NCI-H524 (cell line): ENCODE data around the gene SLC35B1.
A peak's percentile ranks its signal among the peaks of the same experiment; 100 is the strongest.
"Not testable (repeated sequence)": the region's sequence is repeated elsewhere in the genome, so short reads cannot be mapped to it uniquely, and the experiment has no call there.

ENCODE experiments used
- DNase-seq, 2 experiments: peaks; one replicate each; lab custom pipeline; 2025; lab: John Stamatoyannopoulos, UW

SLC35B1 gene

DNA sequence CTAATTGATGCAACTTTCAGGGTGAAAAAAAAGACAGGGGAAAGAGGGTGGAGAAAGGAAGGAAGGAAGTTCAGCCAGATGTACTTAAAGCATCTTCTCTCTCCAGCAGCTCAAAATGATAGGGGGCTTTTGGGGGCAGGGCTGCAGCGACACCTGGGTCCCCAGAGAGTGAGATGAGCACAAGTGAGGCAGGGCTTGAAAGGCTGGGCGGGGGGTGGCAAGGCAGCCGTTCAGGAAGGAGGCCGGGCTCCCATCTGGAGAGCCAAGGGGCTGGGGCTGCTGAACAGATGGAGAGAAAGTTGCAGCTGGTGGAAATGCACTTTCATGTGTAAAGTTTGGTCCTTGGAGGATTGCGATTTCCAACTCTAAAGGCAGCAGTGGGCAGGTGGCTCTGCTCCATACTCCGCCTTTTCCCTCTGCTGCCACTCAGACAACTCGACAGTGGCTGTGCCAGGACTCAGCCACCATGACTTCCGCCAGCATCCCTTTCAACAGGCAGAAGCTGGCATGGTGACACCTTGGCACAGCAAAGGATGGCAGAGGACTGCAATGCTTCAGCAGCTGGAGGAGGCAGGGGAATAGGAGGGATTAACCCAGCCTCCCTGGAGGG is 7.7 kb downstream of the SLC35B1 start:
- peak; percentile 92 to 96 for DNase-seq

DNA sequence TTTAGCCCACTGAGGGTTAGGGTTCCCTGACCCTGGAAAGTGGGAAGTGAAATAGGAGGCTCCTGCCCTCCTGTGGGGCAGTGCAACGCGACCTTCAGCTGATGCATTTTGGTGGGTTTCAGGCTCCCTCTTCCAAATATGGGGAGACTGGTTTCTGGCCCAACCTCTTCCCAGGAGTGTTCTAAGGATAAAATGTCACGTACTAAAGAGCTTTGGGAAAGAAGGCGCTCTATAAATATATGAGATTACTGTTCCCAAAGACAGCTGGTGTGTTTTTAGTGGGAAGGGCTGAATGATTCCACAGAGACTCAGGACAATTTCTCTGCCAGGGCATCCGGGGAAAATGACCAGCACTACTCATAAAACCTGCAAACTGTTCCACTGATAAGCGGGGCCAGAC is 9.8 kb downstream of the SLC35B1 start:
- DNase-seq: peak in 1 of 2 experiments; percentile 26

DNA sequence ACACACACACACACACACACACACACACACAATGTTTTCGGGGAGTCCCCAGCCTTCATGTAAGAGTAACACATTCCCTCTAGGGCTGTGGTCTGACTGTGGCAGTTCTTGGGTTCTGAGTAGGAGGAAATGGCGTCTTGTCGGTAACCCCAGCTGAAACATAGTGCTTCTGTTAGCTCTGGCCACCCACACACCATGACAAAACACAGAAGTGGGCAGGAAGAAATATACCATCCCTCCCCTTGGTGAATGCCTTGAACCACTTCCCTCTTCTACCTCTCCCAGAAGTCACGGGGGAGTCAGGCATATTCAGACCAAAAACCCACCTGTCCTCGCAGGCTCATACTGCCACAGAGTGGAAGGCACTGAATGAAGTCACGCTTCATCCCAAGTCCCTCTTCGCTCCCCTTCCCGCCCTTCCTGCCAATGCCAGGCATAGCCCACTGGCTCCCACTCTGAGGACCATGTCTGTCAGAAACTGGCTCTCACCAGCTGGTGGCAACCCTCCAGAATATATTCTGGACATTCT is 11.5 kb downstream of the SLC35B1 start:
- DNase-seq: no peak

DNA sequence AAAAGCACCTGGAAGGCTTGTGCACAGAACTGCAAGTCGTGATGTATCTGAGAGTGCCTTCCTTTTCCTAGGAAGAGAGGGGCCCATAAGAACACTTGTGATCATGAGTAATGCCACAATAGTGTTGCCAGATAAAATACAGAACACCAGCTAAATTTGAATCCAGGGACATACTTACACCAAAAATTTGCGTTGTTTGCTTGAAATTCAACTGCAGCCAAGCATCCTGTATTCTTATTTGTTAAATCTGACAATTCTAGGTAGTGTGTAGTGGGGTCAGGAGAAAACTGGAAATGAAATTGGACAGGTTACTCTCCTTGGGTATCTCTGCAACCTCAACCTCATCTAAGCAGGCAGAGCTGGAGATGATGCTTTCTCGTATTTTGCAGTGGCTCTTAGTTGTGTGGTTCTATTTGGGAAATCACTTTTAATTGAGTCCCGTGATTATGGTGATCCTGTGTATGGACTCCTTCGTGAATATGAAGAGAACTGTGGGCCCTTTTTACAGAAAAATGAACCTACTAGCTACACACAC is 12.0 kb downstream of the SLC35B1 start:
- no peak for DNase-seq

DNA sequence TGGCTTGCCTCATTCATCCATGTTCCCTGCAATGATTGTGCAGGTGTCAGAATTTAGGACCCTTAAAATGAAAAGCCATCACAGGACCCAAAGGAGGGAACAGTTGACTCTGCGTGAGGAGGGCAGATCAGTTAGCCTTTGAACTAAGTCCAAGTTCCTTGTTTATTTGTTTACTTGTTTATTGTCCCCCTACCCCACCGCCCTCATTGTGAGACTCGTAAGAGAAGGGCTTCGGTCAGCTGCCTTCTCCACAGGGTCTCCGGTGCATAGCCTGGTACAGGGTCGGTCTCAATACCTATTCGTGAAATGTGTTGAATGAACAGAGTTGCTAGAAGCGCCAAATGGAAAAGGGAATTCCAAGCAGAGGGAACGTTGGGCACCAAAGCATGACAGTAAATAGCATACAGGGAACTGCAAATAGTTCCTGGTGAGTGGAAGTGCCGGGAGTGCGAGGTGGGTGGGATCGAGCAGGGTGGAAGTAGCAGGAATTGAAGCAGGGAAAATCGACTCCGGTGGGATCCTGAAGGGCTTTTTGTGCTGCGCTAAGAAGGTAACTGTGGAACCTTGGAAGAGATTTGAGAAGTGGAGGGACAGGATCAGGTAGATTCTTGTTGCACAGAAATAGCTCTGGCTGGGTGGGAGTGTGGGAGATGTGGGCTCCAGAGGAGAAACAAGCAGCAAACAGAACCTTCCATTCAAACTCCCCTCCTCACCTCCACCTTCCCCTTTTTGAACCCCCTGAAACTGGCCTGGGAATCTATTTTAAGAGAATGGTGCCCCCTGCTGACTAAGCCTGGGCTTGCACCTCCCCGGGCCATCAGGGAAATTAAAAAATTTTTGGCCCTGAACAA is 12.7 kb downstream of the SLC35B1 start:
- DNase-seq: peak; percentile 17 to 61

DNA sequence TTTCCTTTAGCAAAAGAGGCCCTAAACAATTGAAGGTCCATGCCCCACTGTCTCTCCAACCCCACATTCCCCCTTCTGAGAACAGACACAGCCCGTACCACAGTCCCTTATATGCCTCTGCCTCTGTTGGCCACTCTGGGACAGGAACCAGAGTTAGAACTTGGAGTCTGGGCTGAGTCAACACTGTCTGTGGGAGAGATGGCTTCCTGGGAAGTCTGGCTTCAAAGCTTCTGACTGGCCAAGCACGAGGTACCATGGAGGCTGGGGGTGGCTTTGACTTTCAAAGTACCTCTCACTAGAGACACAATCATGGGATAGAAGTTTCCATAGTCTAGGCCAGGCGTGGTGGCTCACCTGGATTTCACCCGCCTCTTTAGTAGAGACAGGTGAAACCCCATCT is 15.0 kb downstream of the SLC35B1 start:
- no peak for DNase-seq

DNA sequence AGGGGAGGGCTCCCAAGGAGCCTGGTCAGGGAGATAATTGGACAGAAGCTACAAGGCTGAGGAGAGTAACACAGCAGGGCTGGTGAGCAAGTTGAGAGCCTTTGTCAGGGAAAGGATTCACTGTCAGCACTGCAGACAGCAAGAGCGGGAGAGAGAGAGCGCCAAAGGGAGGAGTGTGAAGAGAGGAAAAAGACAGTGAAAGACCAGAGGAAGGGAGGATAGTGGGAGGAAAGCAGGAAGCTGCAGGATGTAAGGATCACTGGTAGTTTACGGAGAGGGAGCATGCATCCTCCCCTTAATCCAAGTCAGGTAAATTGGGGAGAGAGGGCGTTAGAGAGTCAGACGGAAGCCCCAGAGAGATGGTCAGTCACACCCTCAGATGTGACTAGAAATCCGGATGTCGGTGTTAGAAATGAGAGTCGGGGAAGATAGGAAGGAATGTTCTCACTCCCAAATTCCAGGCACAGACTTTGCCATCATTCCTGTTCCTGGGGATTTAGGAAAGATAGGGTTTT is 16.0 kb downstream of the SLC35B1 start:
- no peak for DNase-seq

DNA sequence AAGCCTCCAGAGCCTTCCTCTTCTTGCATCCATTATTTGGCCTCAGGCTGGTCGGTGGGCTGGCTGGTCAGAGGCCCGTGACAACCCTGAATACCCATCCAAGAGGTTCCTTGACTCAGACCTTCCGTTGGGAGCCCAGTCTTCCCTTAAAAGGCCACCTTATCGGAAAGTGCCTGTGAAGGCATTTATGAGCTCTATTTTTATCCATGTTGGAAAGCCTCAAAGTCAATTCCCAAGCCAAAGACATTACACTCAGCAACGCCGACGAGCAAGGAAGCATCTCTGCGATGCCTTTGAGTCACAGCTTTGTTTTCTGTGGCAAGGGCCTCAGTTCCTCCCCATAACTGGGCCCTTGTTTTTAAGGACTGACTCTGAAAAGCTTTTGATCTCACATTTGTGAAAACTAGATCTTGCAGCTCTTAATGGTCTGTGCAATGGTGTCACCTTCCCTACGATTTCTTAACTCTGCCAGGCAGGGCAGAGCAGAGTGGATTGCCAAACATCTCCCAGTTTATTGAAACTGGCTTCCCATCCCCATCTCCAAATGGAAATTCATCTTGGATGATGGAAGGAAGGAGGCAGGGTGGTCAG is 16.6 kb downstream of the SLC35B1 start:
- DNase-seq: no peak

DNA sequence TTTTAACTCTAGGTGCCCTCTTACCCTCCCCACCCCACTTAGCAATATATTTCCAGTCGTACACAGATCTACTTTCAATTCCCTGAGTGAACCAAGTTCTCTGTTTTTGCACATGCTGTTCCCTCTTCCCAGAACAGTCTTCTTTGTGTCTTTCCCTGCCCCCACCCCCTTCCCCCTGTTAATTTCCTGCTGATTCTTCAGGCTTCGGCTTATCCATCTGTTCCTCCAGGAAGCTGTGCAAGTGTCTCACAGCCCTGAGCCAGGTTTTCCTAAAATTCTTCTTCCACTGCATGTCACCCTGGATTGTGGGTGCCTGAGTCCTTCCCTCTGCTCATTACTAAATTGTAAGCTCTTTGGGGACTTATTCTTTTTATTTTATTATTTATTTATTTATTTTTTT is 17.5 kb downstream of the SLC35B1 start:
- peak; percentile 27 to 60 for DNase-seq

DNA sequence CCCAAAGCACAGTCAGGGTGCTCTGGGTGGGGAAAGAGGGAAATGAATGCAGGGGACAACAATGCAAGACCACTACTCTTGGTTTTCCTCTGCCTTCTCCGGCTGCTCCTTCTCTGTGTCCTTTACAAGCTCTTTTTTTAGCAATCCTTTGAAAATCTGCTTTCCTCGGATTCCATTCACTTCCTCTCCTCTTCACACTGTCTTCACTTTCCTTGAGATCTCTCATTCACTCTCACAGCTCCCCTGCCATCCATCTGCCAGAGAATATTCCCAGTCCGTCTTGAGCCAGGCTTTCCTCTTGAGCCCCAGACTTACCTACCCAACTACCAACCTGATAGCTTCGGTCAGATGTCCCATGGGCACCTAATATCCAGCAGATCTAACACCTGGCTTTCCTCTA is 18.9 kb downstream of the SLC35B1 start:
- DNase-seq: no peak

DNA sequence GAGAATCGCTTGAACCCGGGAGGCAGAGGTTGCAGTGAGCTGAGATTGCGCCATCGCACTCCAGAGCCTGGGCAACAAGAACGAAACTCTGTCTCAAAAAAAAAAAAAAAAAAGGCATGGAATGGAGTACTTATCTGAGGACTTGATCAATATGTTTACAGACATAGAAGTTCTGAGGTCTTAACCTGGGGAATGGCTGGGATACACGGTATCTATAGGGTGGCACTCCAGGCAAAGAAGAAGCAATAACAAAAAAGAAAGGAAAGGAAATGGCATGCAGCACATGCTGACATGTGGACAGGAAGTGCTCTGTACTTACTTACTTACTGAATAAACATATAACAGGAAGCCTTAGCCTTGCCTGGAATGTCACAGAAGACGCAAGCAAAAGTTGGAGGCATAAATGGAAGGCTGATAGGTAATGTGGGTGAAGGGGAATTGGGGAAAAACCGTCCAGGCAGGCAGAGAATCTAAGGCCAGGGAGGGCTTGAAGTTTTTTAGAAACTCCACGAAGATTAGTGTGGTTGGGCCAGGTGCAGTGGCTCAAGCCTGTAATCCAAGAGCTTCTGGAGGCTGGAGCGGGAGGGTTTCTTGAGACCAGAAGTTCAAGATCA is 19.8 kb downstream of the SLC35B1 start:
- no peak for DNase-seq

DNA sequence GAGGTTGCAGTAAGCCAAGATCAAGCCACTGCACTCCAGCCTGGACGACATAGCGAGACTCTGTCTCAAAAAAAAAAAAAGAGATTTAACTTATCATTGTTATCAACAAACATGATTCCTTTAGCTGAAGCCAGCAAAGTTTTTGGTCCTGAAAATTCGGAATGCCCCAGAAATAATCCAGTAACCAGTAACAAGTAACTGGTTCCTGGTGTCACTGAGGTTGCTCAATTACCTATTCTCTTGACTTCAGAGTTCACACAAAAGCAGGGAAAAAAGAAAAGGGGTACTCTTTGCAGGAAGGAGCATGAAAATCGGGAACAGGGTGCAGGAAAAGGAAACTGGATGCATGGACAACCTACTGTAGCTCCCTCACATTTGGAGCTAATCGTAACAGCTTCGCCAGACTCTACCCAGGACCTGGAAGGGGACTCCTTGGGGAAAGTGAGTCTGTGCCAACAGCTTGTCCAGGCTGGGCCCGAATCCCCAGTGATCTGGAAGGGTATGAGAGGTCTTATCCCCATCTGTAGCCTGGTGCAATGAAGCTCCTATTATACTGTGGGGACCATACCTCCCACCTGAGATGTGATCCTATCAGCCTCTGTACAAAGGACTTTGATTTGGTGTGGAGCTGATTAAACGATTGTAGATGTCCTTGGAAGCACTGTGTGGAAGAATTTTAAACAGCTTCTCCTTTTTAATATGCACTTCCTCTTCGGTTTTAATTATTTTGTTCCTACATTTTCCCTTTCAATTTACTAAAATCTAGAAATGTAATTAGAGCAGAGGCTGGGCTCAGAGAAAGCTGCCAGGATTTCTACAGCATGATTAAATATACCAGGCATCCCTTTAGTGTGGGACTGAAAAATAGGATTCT is 26.4 kb downstream of the SLC35B1 start:
- DNase-seq: peak; percentile 4 to 25

DNA sequence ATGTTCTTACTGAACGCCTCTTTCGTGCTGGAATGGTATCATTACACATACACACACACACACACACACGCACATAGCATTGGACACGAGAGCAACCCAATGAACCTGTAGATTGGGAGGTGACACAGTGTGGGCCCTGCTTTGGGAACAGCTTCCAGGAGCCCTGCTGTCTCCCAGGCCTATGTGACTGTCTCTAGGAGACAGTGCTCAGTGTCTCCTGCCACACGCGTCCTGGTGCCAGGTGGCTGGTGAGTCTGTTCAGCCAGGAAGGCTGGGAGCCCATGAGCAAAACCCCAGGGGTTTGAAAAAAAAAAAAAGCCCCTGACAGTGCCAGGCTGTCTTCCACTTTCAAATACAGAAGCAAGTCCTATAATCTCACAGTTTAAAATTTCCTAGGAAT is 27.4 kb downstream of the SLC35B1 start:
- DNase-seq: peak; percentile 29 to 75

DNA sequence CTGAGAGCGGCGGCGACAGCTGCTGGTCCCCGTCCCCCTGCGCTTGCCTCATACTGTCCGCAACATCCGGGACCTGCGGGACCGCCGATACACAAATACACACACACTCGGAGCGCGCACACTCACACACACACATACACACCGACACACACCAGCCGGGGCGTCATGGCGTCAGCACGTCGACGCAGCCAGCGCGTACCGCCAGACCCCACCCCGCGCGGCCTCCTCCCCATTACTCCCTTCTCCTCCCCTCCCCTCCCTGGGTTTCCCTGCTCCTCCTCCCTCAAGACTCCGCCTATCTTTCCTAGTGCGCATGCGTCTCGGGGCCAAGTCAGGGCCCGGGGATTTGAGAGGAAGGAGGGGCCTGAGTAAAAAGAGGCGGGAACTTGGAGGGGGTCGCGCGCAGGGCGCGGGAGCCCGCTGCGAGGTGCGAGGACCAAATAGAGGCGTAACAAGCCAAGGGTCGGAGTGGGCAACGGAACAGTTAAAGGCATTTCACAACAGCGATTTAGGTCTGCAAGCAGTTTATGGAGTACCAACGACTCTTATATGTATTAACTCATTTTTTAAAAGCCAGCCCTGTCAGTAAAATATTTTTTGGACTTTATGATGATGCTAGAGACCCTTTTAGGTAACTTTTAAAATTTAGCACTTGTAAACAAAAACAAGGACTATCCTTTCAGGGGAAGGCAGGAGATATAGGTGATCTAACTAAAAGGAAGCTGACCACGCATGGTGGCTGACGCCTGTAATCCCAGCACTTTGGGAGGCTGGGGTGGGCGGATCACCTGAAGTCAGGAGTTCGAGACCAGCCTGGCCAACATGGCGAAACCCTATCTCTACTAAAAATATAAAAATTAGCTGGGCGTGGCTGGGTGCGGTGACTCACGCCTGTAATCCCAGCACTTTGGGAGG is 29.6 kb downstream of the SLC35B1 start, which contains the start of gene SPOP:
TSS of gene SPOP (minus strand) at position 165 of the 915 bp plus-strand sequence. CDS start 55,287 bp downstream, outside the sequence.
- peak; percentile 99 for DNase-seq

DNA sequence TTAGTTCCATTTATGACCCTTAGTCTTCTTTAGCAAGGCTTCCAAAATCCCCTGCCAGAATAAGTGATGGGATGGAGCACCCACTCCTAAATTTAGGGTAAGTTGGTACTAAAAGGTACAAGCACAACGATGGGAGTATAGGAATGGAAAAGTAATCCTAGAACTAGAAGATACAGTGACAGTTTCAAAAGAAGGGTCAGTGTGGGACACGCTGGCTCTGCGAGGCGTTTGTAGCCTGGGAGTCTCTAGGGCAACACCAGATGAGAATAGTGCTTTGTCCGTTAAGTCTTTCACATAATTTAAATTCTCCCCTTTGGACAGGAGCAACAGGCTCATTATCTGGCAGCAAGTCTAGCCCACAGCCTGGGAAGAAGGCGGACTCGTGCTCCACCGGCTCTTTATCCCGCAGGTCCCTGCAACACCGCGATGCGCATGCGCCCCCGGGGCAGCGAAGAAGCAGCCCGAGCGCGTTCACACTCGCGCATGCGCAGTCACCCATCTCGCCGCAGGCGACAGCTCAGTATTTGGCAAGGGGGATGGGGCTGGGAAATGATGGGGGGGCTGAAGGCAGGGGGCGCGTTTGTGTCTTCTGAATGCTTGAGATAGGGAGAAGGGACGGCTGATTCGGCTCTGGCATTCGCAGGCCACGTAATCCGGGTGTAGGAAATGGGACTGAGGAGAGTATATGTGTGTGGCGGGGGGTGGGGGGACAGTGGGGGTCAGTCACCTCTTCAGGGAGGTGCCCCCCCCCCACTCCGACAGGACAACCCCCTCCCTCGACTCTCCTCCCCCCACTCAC is 30.4 kb downstream of the SLC35B1 start:
- DNase-seq: peak; percentile 91 to 97

DNA sequence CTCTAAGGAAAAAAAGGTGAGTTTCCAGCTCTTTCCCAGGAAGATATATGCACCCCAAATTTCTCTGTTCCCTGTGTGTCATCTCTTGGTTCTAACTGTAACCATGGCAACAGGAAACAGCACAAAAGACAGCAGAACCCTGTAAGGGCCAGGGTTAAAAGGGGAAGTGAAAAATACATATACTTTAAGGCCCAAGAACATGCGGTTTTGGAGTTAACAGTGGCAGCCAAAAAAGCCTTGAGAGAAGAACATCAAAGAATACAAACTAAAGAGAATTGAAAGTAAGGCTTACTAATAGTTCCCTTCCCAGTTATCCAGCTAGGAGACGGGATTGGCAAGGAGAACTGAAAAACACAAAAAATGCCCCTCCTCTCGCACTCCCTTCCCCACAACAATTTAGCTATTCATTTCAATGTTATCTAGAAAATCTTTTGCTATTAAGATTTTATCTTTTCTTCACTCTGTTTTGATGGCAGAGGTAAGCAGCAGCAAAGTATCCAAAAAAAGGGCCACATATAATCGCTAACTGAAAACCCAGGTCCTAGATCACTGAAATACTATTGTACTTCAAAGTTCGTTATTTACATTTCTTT is 31.4 kb downstream of the SLC35B1 start:
- DNase-seq: no peak

DNA sequence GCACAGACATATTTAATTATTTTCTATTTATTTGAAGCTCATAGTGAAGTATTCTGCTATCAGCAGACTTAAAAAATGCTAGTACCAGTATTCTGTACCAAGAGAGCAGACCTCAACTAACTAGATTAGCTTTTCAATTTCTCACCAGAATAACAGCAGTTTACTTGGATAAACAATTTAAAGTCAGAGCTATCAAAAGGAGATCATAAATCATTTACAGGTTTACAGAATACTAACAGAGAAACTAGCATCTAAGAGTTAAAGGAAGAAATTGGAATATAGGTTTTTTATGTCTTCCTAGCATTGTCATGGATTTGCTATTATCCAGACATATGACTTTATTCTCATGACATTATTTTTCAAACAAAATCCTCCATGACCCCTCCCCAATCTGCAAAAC is 33.3 kb downstream of the SLC35B1 start:
- DNase-seq: no peak

DNA sequence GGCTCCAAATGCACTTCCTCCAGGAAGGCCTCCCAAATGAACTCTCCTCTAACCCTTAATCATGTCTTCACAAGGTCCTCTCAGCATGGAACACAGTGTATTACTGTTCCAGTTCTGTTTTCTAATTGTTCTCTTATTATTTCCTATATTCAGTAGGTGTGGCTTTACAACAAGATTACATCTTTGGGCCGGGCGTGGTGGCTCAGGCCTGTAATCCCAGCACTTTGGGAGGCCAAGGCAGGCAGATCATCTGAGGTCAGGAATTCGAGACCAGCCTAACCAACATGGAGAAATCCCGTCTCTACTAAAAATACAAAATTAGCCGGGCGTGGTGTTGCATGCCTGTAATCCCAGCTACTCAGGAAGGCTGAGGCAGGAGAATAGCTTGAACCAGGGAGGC is 34.1 kb downstream of the SLC35B1 start:
- DNase-seq: not testable (repeated sequence)
